Gastroesophageal sphincter (tissue), 4 donors: ENCODE results near the gene NOL11. TPM values are rescaled to one million over a fixed set of nuclear protein-coding genes. Genes with fewer than 3 reads are reported as not detected.

Experiments used
- ATAC-seq: fragments of 150-250 bp; one replicate; pipeline ENCODE4 v1.9.1; 2016; ENCODE audit warnings: mild to moderate bottlenecking, moderate library complexity
- H3K27ac ChIP-seq, 4 donors: fragments of 200-600 bp; sonication (generic) in 3 of 4; 1 replicate in 3 of 4; 2 replicates in 1 of 4; pipeline ENCODE4 v1.5.1; 2016 to 2019
- H3K27me3 ChIP-seq: fragments of 200-600 bp; sonication (generic); one replicate; pipeline ENCODE4 v1.5.1; 2019
- H3K36me3 ChIP-seq, 2 donors: fragments of 200-600 bp; sonication (generic); one replicate each; pipeline ENCODE4 v1.5.1; 2019; ENCODE audit warnings: control low read depth in 1 of 2
- H3K4me1 ChIP-seq, 3 donors: fragments of 200-600 bp; sonication (generic); 1 replicate in 2 of 3; 2 replicates in 1 of 3; pipeline ENCODE4 v1.5.1; 2016 to 2019; ENCODE audit warnings: control low read depth in 2 of 3
- H3K4me3 ChIP-seq, 2 donors: fragments of 200-600 bp; sonication (generic); one replicate each; pipeline ENCODE4 v1.5.1; 2019; ENCODE audit warnings: mild to moderate bottlenecking in 1 of 2, moderate library complexity in 1 of 2
- H3K9me3 ChIP-seq, 3 donors: fragments of 200-600 bp; sonication (generic); one replicate each; pipeline ENCODE4 v1.5.1; 2017 to 2019; ENCODE audit warnings: control low read depth in 2 of 3
- EP300 ChIP-seq: sonication (generic); formaldehyde crosslinking; IDR thresholded peaks from one replicate; pipeline ENCODE4 v1.6.1; 2017; ENCODE audit warnings: antibody characterized with exemption, mild to moderate bottlenecking
- POLR2A ChIP-seq, 2 donors: fragments of 450-650 bp; IDR thresholded peaks; one replicate each; pipeline ENCODE4 v1.6.1; 2017; ENCODE audit warnings: antibody characterized with exemption in 2 of 2, mild to moderate bottlenecking in 2 of 2, moderate library complexity in 1 of 2
- POLR2AphosphoS5 ChIP-seq: sonication (generic); formaldehyde crosslinking; IDR thresholded peaks from one replicate; pipeline ENCODE4 v1.6.1; 2017; ENCODE audit warnings: antibody characterized with exemption
- WGBS, 2 donors: methylation state at CpG; one replicate each; pipeline ENCODE4 v1.1.5; 2018; ENCODE audit warnings: low coverage in 1 of 2; 5-methylcytosine and 5-hydroxymethylcytosine counted together
- total RNA-seq, 4 donors: library from RNA; depleted of rRNA; stranded (reverse); fragments of >200 nt; gene quantifications; one replicate each; pipeline ENCODE4 v1.1.0, GENCODE V29; 2016
- TF ChIP-seq, protein P1 (sequence below), 4 experiments: fragments of 200-600 bp in 2 of 4; fragments of 450-650 bp in 2 of 4; sonication (generic) in 1 of 4; IDR thresholded peaks; one replicate each; pipeline ENCODE4 v1.5.1; 2017 to 2019; ENCODE audit warnings: antibody characterized with exemption in 4 of 4, mild to moderate bottlenecking in 2 of 4, moderate library complexity in 2 of 4

NOL11 gene
- total RNA-seq, 4 donors from 2014 or later = 20.5 to 26.2 (median 22.6) TPM

DNA sequence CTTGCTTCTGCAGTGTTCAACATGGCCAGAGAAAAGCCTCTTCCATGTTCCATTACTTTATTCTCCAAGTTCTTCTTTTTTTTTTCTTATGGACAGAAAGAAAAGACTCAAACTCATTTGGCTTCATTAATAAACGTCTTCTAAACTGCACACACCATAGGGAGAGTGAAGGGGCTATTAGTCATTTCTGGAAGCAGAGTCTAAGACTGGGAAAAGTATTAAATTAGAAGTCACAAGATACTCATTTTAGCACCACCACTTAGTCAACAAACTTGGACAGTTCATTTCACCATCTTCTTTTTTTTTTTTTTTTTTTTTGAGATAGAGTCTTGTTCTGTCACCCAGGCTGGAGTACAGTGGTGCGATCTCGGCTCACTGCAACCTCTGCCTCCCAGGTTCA is 52.8 kb downstream of the NOL11 start:
- Histone ChIP-seq H3K27ac (no peak overlapping the region), H3K4me3 (no peak overlapping the region), H3K4me1 (no peaks in the 10 kb centered on the region), H3K9me3 (no peaks in the 10 kb centered on the region), H3K36me3 (no peaks in the 10 kb centered on the region), H3K27me3 (no peaks in the 10 kb centered on the region)
- WGBS, 2 donors = 56 to 57% methylated on average over 1 of the region's 3 CpGs
- TF ChIP-seq POLR2A (IDR thresholded peaks at IDR 0.05) = no peak
- TF ChIP-seq EP300 = no peak
- no peak for TF ChIP-seq POLR2AphosphoS5
- TF ChIP-seq, protein P1, sequence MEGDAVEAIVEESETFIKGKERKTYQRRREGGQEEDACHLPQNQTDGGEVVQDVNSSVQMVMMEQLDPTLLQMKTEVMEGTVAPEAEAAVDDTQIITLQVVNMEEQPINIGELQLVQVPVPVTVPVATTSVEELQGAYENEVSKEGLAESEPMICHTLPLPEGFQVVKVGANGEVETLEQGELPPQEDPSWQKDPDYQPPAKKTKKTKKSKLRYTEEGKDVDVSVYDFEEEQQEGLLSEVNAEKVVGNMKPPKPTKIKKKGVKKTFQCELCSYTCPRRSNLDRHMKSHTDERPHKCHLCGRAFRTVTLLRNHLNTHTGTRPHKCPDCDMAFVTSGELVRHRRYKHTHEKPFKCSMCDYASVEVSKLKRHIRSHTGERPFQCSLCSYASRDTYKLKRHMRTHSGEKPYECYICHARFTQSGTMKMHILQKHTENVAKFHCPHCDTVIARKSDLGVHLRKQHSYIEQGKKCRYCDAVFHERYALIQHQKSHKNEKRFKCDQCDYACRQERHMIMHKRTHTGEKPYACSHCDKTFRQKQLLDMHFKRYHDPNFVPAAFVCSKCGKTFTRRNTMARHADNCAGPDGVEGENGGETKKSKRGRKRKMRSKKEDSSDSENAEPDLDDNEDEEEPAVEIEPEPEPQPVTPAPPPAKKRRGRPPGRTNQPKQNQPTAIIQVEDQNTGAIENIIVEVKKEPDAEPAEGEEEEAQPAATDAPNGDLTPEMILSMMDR (IDR thresholded peaks at IDR 0.05) = no peak
- no peak for ATAC-seq

DNA sequence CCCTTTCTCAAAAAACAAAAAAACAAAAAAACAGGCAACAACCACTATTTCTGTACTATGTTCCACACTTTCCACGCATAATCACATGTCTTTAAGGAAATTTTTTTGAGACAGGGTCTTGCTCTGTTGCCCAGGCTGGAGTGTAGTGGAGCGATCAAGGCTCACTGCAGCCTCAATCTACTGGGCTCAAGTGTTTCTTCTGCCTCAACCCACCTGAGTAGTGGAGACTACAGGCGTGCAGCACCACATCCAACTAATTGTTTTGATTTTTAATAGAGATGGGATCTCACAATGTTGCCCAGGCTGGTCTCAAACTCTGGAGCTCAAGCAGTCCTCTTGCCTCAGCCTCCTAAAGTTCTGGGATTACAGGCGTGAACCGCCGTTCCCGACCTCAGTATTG is 54.9 kb downstream of the NOL11 start:
- Histone ChIP-seq H3K27ac (no peak overlapping the region), H3K36me3 (no peaks in the 10 kb centered on the region), H3K9me3 (no peaks in the 10 kb centered on the region), H3K4me1 (no peaks in the 10 kb centered on the region), H3K4me3 (no peak overlapping the region), H3K27me3 (no peaks in the 10 kb centered on the region)
- WGBS, 2 donors = 89 to 95% methylated on average over 3 to 7 of the region's 7 CpGs
- no peak for TF ChIP-seq EP300
- no peak for TF ChIP-seq POLR2A (IDR thresholded peaks at IDR 0.05)
- TF ChIP-seq, protein P1 (IDR thresholded peaks at IDR 0.05) = no peak
- no peak for TF ChIP-seq POLR2AphosphoS5
- no peak for ATAC-seq

DNA sequence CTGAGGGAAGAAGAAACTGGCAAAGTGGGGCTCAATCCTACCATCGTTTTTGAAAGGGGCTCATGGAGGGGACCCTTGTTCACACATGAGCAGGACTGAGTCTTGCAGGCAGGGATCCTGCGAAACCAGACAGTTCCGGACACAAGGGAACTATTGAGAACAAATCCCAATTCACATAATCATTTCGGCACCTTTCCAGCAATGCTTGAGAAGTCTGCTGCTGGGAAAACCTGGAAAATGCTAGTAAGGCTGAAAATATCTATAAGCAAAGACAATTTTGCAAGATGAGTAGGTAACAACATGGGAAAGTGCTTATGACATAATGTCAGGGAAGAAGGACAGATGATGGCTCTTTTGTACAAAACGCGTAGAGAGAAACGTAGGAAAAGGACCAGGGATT is 55.5 kb downstream of the NOL11 start:
- H3K4me1 ChIP-seq = no peaks in the 10 kb centered on the region
- no peak overlapping the region for H3K27ac ChIP-seq
- no peaks in the 10 kb centered on the region for H3K27me3 ChIP-seq
- no peaks in the 10 kb centered on the region for H3K9me3 ChIP-seq
- H3K4me3 ChIP-seq = no peak overlapping the region
- no peak for TF ChIP-seq POLR2AphosphoS5
- TF ChIP-seq, protein P1 (IDR thresholded peaks at IDR 0.05) = no peak
- no peak for TF ChIP-seq EP300
- TF ChIP-seq POLR2A (IDR thresholded peaks at IDR 0.05) = no peak
- no peaks in the 10 kb centered on the region for H3K36me3 ChIP-seq
- ATAC-seq = no peak
- WGBS, 2 donors = 64 to 66% methylated on average over 6 to 7 of the region's 7 CpGs

DNA sequence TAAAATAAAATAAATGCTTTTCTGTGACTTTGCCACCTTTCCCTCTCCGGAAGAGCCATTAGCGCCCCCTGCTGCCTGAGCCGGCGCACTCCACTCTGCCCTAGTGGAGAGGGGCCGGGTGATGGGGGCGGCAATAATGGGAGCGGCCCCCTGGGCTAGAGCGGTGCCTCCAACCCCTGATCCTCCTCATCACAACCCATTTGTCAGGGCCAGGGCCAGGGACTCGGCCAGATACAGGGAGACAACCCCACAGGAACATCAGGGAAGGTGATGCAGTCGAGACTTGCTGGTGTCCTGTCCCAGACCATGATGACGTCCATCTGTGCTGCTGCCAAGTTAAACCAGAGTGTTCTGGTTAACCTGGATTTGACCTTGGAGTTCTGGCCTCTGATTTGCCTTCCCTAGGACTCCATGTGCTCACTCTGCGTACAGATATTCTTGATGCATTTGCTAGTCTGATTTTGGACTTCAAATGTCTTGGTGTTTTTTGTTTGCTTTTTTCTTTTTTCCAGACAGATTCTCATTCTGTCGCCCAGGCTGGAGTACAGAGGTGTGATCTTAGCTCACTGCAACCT is 61.4 kb downstream of the NOL11 start:
- no peak overlapping the region for H3K4me3 ChIP-seq

More for the DNA sequence above, 61.4 kb downstream of the NOL11 start:
- no peak for TF ChIP-seq POLR2A (IDR thresholded peaks at IDR 0.05)
- TF ChIP-seq EP300 = no peak
- TF ChIP-seq, protein P1 (IDR thresholded peaks at IDR 0.05) = peak in 3 of 4 experiments; percentile 27 to 57 (median 45)
- no peak for TF ChIP-seq POLR2AphosphoS5
- no peaks in the 10 kb centered on the region for H3K36me3 ChIP-seq
- WGBS, 2 donors = 18 to 20% methylated on average over 1 to 11 of the region's 13 CpGs
- no peaks in the 10 kb centered on the region for H3K9me3 ChIP-seq
- H3K27ac ChIP-seq = peak overlapping the region in 1 of 4 donors; percentile 27
- peaks cover 0 to 11% (median 0%) of the 10 kb centered on the region in 3 donors for H3K4me1 ChIP-seq
- peak; percentile 61 for ATAC-seq
- H3K27me3 ChIP-seq = no peaks in the 10 kb centered on the region
